ENCODE results near the gene TMEFF2. TPM values are rescaled to one million over a fixed set of nuclear protein-coding genes. Genes with fewer than 3 reads are reported as not detected.

Gene TMEFF2
- total and polyA plus RNA-seq, 2 donors (not counting 1 experiment from before 2014, with no cell fraction given), result not detected

DNA sequence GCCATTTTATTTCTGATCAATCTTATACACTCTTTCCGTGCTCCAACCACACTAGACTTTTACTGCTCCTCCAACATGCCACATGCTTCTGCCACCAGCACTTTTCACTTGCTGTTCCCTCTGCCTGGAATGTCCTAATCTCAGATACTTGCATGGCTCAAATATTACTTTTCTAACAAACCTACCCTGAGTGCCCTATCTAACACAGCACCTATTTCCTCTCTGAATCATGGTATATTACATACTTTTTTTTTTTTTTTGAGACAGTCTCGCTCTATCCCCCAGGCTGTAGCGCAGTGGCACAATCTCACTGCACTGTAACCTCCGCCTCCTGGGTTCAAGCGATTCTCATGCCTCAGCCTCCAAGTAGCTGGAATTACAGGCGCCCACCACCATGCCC, 181.5 kb downstream of the TMEFF2 start:
- Mint-ChIP-seq H3K4me1 (no peaks in the 10 kb centered on the region), H3K27me3 (no peaks in the 10 kb centered on the region), H3K9me3 (ENCODE audit: insufficient read depth) (no peaks in the 10 kb centered on the region), H3K4me3 (no peak overlapping the region), H3K27ac (no peak overlapping the region)
- H3K4me3 ChIP-seq (ENCODE audit: control extremely low read depth in 1 of 5, extremely low read depth in 1 of 5, insufficient read depth in 1 of 5, low read depth in 2 of 5, low read length in 4 of 5), result no peak overlapping the region
- no peak overlapping the region for H2AFZ ChIP-seq (ENCODE audit: insufficient read depth, low read depth, low read length, poor library complexity, severe bottlenecking)
- ChIA-PET POLR2A (no interaction called here), CTCF (no interaction called here)
- no peak overlapping the region for H3K4me2 ChIP-seq (replicated peaks; ENCODE audit: low read depth, low read length, poor library complexity, severe bottlenecking)
- TF ChIP-seq EZH2 (IDR thresholded peaks at IDR 0.05; ENCODE audit: borderline replicate concordance, insufficient read depth, low read depth, low read length, poor library complexity, severe bottlenecking) (no peak), CTCF (IDR thresholded peaks at IDR 0.05) (no peak)
- H3K9ac ChIP-seq (ENCODE audit: low read length), result no peak overlapping the region
- H3K36me3 ChIP-seq (replicated peaks in 1 of 2; ENCODE audit: control extremely low read depth in 1 of 2, control insufficient read depth in 1 of 2, extremely low read depth in 1 of 2, insufficient read depth in 2 of 2, low read length in 1 of 2), result no peaks in the 10 kb centered on the region
- DNase-seq (no peak), ATAC-seq (ENCODE audit: low read depth) (no peak)
- intact Hi-C loops (cut with micrococcal nuclease), result no loop called here
- H3K27ac ChIP-seq (ENCODE audit: low read length in 2 of 2), result no peak overlapping the region
- H3K4me1 ChIP-seq (ENCODE audit: control insufficient read depth in 2 of 2, insufficient read depth in 2 of 2, low read length in 2 of 2), result no peaks in the 10 kb centered on the region
- 80% methylated on average over 2 of the region's 6 CpGs for WGBS (ENCODE audit: insufficient coverage)
- H4K20me1 ChIP-seq (ENCODE audit: control insufficient read depth, insufficient read depth, low read length, poor library complexity, severe bottlenecking), result no peaks in the 10 kb centered on the region
- no peaks in the 10 kb centered on the region for H3K27me3 ChIP-seq (replicated peaks in 1 of 4; ENCODE audit: control extremely low read depth in 1 of 4, control insufficient read depth in 3 of 4, insufficient read depth in 4 of 4, low read length in 3 of 4)
- no peaks in the 10 kb centered on the region for H3K9me3 ChIP-seq (ENCODE audit: control extremely low read depth in 1 of 3, control insufficient read depth in 2 of 3, insufficient read depth in 1 of 3, low read length in 2 of 3)
- no peaks in the 10 kb centered on the region for H3K79me2 ChIP-seq (ENCODE audit: control insufficient read depth, insufficient read depth, low read length)

DNA sequence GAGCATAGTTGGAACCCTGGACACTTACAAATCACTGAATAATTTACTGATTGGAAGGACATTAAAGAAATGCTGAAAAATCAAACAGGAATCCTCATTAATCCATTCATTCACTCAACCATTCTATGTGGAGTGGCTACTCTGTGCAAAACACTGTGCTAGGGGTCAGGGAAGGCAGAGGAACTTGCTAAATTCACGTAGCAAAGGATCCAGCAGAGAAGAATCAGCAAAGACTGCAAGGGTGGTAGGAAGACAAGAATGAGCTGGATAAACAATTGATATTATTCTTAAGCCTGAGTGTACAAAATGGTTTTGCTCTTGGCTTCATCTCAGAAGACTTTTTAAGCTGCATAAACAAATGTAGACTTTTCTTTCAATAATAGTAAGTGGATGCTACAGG, 183.5 kb downstream of the TMEFF2 start:
- no peak overlapping the region for H3K27ac ChIP-seq (ENCODE audit: low read length in 2 of 2)
- no peak overlapping the region for H3K4me2 ChIP-seq (replicated peaks; ENCODE audit: low read depth, low read length, poor library complexity, severe bottlenecking)
- ChIA-PET CTCF (no interaction called here), POLR2A (no interaction called here)
- TF ChIP-seq CTCF (IDR thresholded peaks at IDR 0.05), result no peak
- no peak for TF ChIP-seq EZH2 (IDR thresholded peaks at IDR 0.05; ENCODE audit: borderline replicate concordance, insufficient read depth, low read depth, low read length, poor library complexity, severe bottlenecking)
- no peak overlapping the region for H3K27ac Mint-ChIP-seq
- H4K20me1 ChIP-seq (ENCODE audit: control insufficient read depth, insufficient read depth, low read length, poor library complexity, severe bottlenecking), result no peaks in the 10 kb centered on the region
- intact Hi-C loops (cut with micrococcal nuclease), result no loop called here
- H3K27me3 Mint-ChIP-seq, result peaks cover 6% of the 10 kb centered on the region
- no peak overlapping the region for H2AFZ ChIP-seq (ENCODE audit: insufficient read depth, low read depth, low read length, poor library complexity, severe bottlenecking)
- H3K79me2 ChIP-seq (ENCODE audit: control insufficient read depth, insufficient read depth, low read length), result no peaks in the 10 kb centered on the region
- no peaks in the 10 kb centered on the region for H3K4me1 ChIP-seq (ENCODE audit: control insufficient read depth in 2 of 2, insufficient read depth in 2 of 2, low read length in 2 of 2)
- no peak overlapping the region for H3K4me3 ChIP-seq (ENCODE audit: control extremely low read depth in 1 of 5, extremely low read depth in 1 of 5, insufficient read depth in 1 of 5, low read depth in 2 of 5, low read length in 4 of 5)
- H3K36me3 ChIP-seq (replicated peaks in 1 of 2; ENCODE audit: control extremely low read depth in 1 of 2, control insufficient read depth in 1 of 2, extremely low read depth in 1 of 2, insufficient read depth in 2 of 2, low read length in 1 of 2), result no peaks in the 10 kb centered on the region
- no peaks in the 10 kb centered on the region for H3K9me3 ChIP-seq (ENCODE audit: control extremely low read depth in 1 of 3, control insufficient read depth in 2 of 3, insufficient read depth in 1 of 3, low read length in 2 of 3)
- no peak overlapping the region for H3K4me3 Mint-ChIP-seq
- DNase-seq (no peak), ATAC-seq (ENCODE audit: low read depth) (no peak)
- H3K27me3 ChIP-seq (replicated peaks in 1 of 4; ENCODE audit: control extremely low read depth in 1 of 4, control insufficient read depth in 3 of 4, insufficient read depth in 4 of 4, low read length in 3 of 4), result no peaks in the 10 kb centered on the region
- 100% methylated on average over 1 of the region's 1 CpG for WGBS (ENCODE audit: insufficient coverage)
- no peak overlapping the region for H3K9ac ChIP-seq (ENCODE audit: low read length)
- no peaks in the 10 kb centered on the region for H3K9me3 Mint-ChIP-seq (ENCODE audit: insufficient read depth)
- no peaks in the 10 kb centered on the region for H3K4me1 Mint-ChIP-seq

Data from B cell (primary cell).